Large intestine (tissue), 3 donors: ENCODE measurements around the gene KCTD14. TPM values are rescaled to one million over a fixed set of nuclear protein-coding genes. Genes with fewer than 3 reads are reported as not detected.
A peak's percentile ranks its signal among the peaks of the same experiment; 100 is the strongest.
"Not testable (repeated sequence)": the region's sequence is repeated elsewhere in the genome, so short reads cannot be mapped to it uniquely, and the experiment has no call there.

Experiments used
- DNase-seq, 2 donors: peaks; one replicate each; pipeline versions ENCODE4 v3.0.0 to v3.0.0-alpha.2; 2013
- H3K27ac ChIP-seq: one replicate; pipeline ENCODE4 v1.5.1; 2013; ENCODE audit warnings: low read length
- H3K27me3 ChIP-seq: 2 replicates; pipeline ENCODE4 v1.6.1; 2013; ENCODE audit warnings: low read length; ENCODE audit not compliant: control insufficient read depth, insufficient read depth
- H3K36me3 ChIP-seq: 2 replicates; pipeline ENCODE4 v1.6.1; 2013; ENCODE audit warnings: low read length; ENCODE audit not compliant: control insufficient read depth, insufficient read depth
- H3K4me1 ChIP-seq: one replicate; pipeline ENCODE4 v1.6.1; 2013; ENCODE audit warnings: low read length; ENCODE audit not compliant: control insufficient read depth, insufficient read depth
- H3K4me3 ChIP-seq: one replicate; pipeline ENCODE4 v1.5.1; 2013; ENCODE audit warnings: low read length
- H3K9me3 ChIP-seq: one replicate; pipeline ENCODE4 v1.6.1; 2013; ENCODE audit warnings: mild to moderate bottlenecking, low read depth, low read length, moderate library complexity; ENCODE audit not compliant: control insufficient read depth
- WGBS: methylation state at CpG from one replicate; pipeline ENCODE4 v1.1.5; 2013; ENCODE audit warnings: low lambda C conversion rate; ENCODE audit not compliant: insufficient coverage; 5-methylcytosine and 5-hydroxymethylcytosine counted together
- polyA plus RNA-seq: library from polyadenylated mRNA; unstranded; fragments of 120-200 nt; gene quantifications from one replicate; pipeline ENCODE4 v1.2.1, GENCODE V29; 2013

Gene KCTD14
- polyA plus RNA-seq, 1 donor: 3.1 TPM

GRCh38 chr11:78048561-78048960 is 25.5 kb upstream of the KCTD14 start:
- WGBS: no CpG with 5 or more reads among the region's 3 CpGs
- H3K27ac ChIP-seq: no peak overlapping the region
- no peak for DNase-seq
- no peaks in the 10 kb centered on the region for H3K9me3 ChIP-seq
- no peaks in the 10 kb centered on the region for H3K27me3 ChIP-seq
- H3K36me3 ChIP-seq: no peaks in the 10 kb centered on the region
- peaks cover 6% of the 10 kb centered on the region for H3K4me1 ChIP-seq
- H3K4me3 ChIP-seq: no peak overlapping the region

GRCh38 chr11:78046486-78046854 is 23.4 kb upstream of the KCTD14 start:
- DNase-seq: no peak
- no peaks in the 10 kb centered on the region for H3K27me3 ChIP-seq
- H3K4me3 ChIP-seq: no peak overlapping the region
- H3K27ac ChIP-seq: no peak overlapping the region
- 15% methylated on average over 4 of the region's 6 CpGs for WGBS
- H3K36me3 ChIP-seq: no peaks in the 10 kb centered on the region
- no peaks in the 10 kb centered on the region for H3K9me3 ChIP-seq
- H3K4me1 ChIP-seq: peaks cover 6% of the 10 kb centered on the region

- WGBS: no CpG with 5 or more reads among the region's 28 CpGs
- Histone ChIP-seq H3K27me3 (no peaks in the 10 kb centered on the region), H3K4me3 (peak overlapping the region; percentile 38), H3K27ac (no peak overlapping the region), H3K9me3 (no peaks in the 10 kb centered on the region), H3K36me3 (no peaks in the 10 kb centered on the region), H3K4me1 (peaks cover 6% of the 10 kb centered on the region)
- peak; percentile 54 to 74 for DNase-seq
Measured at GRCh38 chr11:78045851-78046485, 22.9 kb upstream of the KCTD14 start.

GRCh38 chr11:78044706-78045105 is 21.6 kb upstream of the KCTD14 start:
- Histone ChIP-seq H3K4me1 (peaks cover 3% of the 10 kb centered on the region), H3K27me3 (no peaks in the 10 kb centered on the region), H3K27ac (no peak overlapping the region), H3K4me3 (no peak overlapping the region), H3K36me3 (no peaks in the 10 kb centered on the region), H3K9me3 (no peaks in the 10 kb centered on the region)
- 83% methylated on average over 1 of the region's 5 CpGs for WGBS
- DNase-seq: no peak

- H3K27ac ChIP-seq: no peak overlapping the region
- no CpG with 5 or more reads among the region's 14 CpGs for WGBS
- no peak for DNase-seq
- no peaks in the 10 kb centered on the region for H3K36me3 ChIP-seq
- no peak overlapping the region for H3K4me3 ChIP-seq
- no peaks in the 10 kb centered on the region for H3K27me3 ChIP-seq
- no peaks in the 10 kb centered on the region for H3K4me1 ChIP-seq
- H3K9me3 ChIP-seq: no peaks in the 10 kb centered on the region
Measured at GRCh38 chr11:78041843-78042440, 18.9 kb upstream of the KCTD14 start.

- H3K4me3 ChIP-seq, H3K9me3 ChIP-seq, H3K27me3 ChIP-seq, H3K4me1 ChIP-seq, H3K27ac ChIP-seq, DNase-seq, H3K36me3 ChIP-seq: not testable (repeated sequence)
- WGBS: 100% methylated on average over 1 of the region's 8 CpGs
Measured at GRCh38 chr11:78041380-78041719, 18.3 kb upstream of the KCTD14 start.

- Histone ChIP-seq H3K9me3 (no peaks in the 10 kb centered on the region), H3K36me3 (no peaks in the 10 kb centered on the region), H3K27me3 (no peaks in the 10 kb centered on the region), H3K27ac (no peak overlapping the region), H3K4me3 (no peak overlapping the region), H3K4me1 (no peaks in the 10 kb centered on the region)
- DNase-seq: no peak
- no CpG with 5 or more reads among the region's 15 CpGs for WGBS
Measured at GRCh38 chr11:78040691-78041379, 17.8 kb upstream of the KCTD14 start.

- peak; percentile 33 to 72 for DNase-seq
- H3K9me3 ChIP-seq: no peaks in the 10 kb centered on the region
- no peak overlapping the region for H3K27ac ChIP-seq
- no peaks in the 10 kb centered on the region for H3K4me1 ChIP-seq
- H3K36me3 ChIP-seq: no peaks in the 10 kb centered on the region
- H3K4me3 ChIP-seq: no peak overlapping the region
- H3K27me3 ChIP-seq: no peaks in the 10 kb centered on the region
- WGBS: 55% methylated on average over 3 of the region's 7 CpGs
Measured at GRCh38 chr11:78039919-78040671, 17.0 kb upstream of the KCTD14 start.

GRCh38 chr11:78039391-78039918 is 16.4 kb upstream of the KCTD14 start:
- H3K9me3 ChIP-seq: no peaks in the 10 kb centered on the region
- no peak overlapping the region for H3K27ac ChIP-seq
- H3K36me3 ChIP-seq: no peaks in the 10 kb centered on the region
- no peaks in the 10 kb centered on the region for H3K4me1 ChIP-seq
- WGBS: 80% methylated on average over 1 of the region's 4 CpGs
- no peak overlapping the region for H3K4me3 ChIP-seq
- DNase-seq: no peak
- no peaks in the 10 kb centered on the region for H3K27me3 ChIP-seq

GRCh38 chr11:78038697-78039313 is 15.7 kb upstream of the KCTD14 start:
- H3K27ac ChIP-seq: no peak overlapping the region
- no peaks in the 10 kb centered on the region for H3K36me3 ChIP-seq
- DNase-seq: no peak
- no peaks in the 10 kb centered on the region for H3K9me3 ChIP-seq
- WGBS: 92% methylated on average over 2 of the region's 8 CpGs
- H3K4me1 ChIP-seq: no peaks in the 10 kb centered on the region
- no peak overlapping the region for H3K4me3 ChIP-seq
- no peaks in the 10 kb centered on the region for H3K27me3 ChIP-seq
